Neural cell (in vitro differentiated cells): ENCODE measurements around the gene JOSD1.

ENCODE experiments used
- CTCF ChIP-seq: fragments of 450-650 bp; IDR thresholded peaks from 2 replicates; pipeline ENCODE4 v1.5.1; 2014; ENCODE audit warnings: antibody characterized with exemption, mild to moderate bottlenecking, moderate library complexity; ENCODE audit not compliant: poor library complexity, severe bottlenecking
- EP300 ChIP-seq: fragments of 450-650 bp; conservative IDR thresholded peaks from 2 replicates; pipeline ENCODE4 v1.6.1; 2014; ENCODE audit warnings: antibody characterized with exemption, mild to moderate bottlenecking, moderate library complexity; ENCODE audit not compliant: poor library complexity, severe bottlenecking
- EZH2 ChIP-seq: fragments of 200-600, 300-800 bp; shearing (Covaris generic), sonication (generic); IDR thresholded peaks from 2 replicates; pipeline ENCODE4 v1.6.1; 2014; ENCODE audit warnings: antibody characterized with exemption, low read length, borderline replicate concordance, mild to moderate bottlenecking; ENCODE audit not compliant: insufficient read depth, poor library complexity, severe bottlenecking
- REST ChIP-seq: IDR thresholded peaks from 2 replicates; pipeline ENCODE4 v1.6.1; 2012; ENCODE audit warnings: borderline replicate concordance

- no peak for TF ChIP-seq CTCF
- TF ChIP-seq REST = no peak
- TF ChIP-seq EP300 = no peak
- TF ChIP-seq EZH2 = no peak
Measured at GRCh38 chr22:38748487-38749136, 47.9 kb upstream of the JOSD1 start.
